Measurements from ENCODE around the gene TBC1D22B. TPM values are rescaled to one million over a fixed set of nuclear protein-coding genes. Genes with fewer than 3 reads are reported as not detected.
A peak's percentile ranks its signal among the peaks of the same experiment; 100 is the strongest.

The TBC1D22B gene
- total and polyA plus RNA-seq, 2 donors (not counting 3 experiments of a cell fraction or from before 2014, with no cell fraction given), result 13.1 to 13.6 TPM

GRCh38 chr6:37321516-37322415 lies 64.2 kb downstream of the TBC1D22B start:
- Histone ChIP-seq H3K4me1 (ENCODE audit: control insufficient read depth, extremely low read depth, insufficient read depth, low read length) (peaks cover 15% of the 10 kb centered on the region), H3K79me2 (ENCODE audit: control insufficient read depth, insufficient read depth, low read length) (no peaks in the 10 kb centered on the region), H3K36me3 (ENCODE audit: control insufficient read depth in 2 of 2, extremely low read depth in 1 of 2, insufficient read depth in 2 of 2, low read length in 2 of 2) (peaks cover 0 to 20% of the 10 kb centered on the region in 2 experiments), H3K9me1 (replicated peaks; ENCODE audit: control insufficient read depth, extremely low read depth, insufficient read depth, low read length) (no peaks in the 10 kb centered on the region), H3K4me2 (ENCODE audit: insufficient read depth, low read length) (no peak overlapping the region), H3K27me3 (ENCODE audit: control insufficient read depth in 2 of 2, insufficient read depth in 2 of 2, low read length in 2 of 2) (no peaks in the 10 kb centered on the region), H4K20me1 (replicated peaks; ENCODE audit: control insufficient read depth, extremely low read depth, insufficient read depth, low read length) (no peaks in the 10 kb centered on the region), H3K9me3 (replicated peaks; ENCODE audit: control insufficient read depth, insufficient read depth, low read length) (no peaks in the 10 kb centered on the region), H2AFZ (ENCODE audit: low read depth, low read length) (no peak overlapping the region), H3K9ac (replicated peaks; ENCODE audit: extremely low read depth, insufficient read depth, low read length) (no peak overlapping the region), H3K27ac (ENCODE audit: insufficient read depth, low read depth, low read length) (no peak overlapping the region), H3K4me3 (replicated peaks in 1 of 3; ENCODE audit: insufficient read depth in 1 of 3, low read depth in 1 of 3, low read length in 3 of 3) (no peak overlapping the region)
- no peak for TF ChIP-seq MAX (IDR thresholded peaks at IDR 0.05; ENCODE audit: insufficient read depth, insufficient read length)
- TF ChIP-seq MYC (IDR thresholded peaks at IDR 0.05; ENCODE audit: low read depth, low read length), result no peak
- no peak for TF ChIP-seq GATA2 (IDR thresholded peaks at IDR 0.05; ENCODE audit: insufficient read depth, insufficient read length, low read depth, low read length)
- no peak for DNase-seq (ENCODE audit: low read depth, low spot score)
- FAIRE-seq, result no peak
- ChIA-PET POLR2A (no interaction called here), CTCF (interaction anchor here (1.1 to 1.7 kb wide), 2 partner anchors 10 to 304 kb away, joined by 3 read pairs; no protein-coding TSS in a partner anchor)
- intact Hi-C loops (cut with micrococcal nuclease) (no loop called here), dilution Hi-C loops (cut with MboI; ENCODE audit: extremely low pct_ligation_motif_present, low sequenced_read_pairs) (no loop called here)
- BruUV-seq (replicated peaks), result no TSS peak

- Histone ChIP-seq H3K27ac (ENCODE audit: insufficient read depth, low read depth, low read length) (peak overlapping the region; percentile 24), H3K9me3 (replicated peaks; ENCODE audit: control insufficient read depth, insufficient read depth, low read length) (no peaks in the 10 kb centered on the region), H3K9ac (replicated peaks; ENCODE audit: extremely low read depth, insufficient read depth, low read length) (no peak overlapping the region), H3K9me1 (replicated peaks; ENCODE audit: control insufficient read depth, extremely low read depth, insufficient read depth, low read length) (no peaks in the 10 kb centered on the region), H3K4me2 (ENCODE audit: insufficient read depth, low read length) (peak overlapping the region; percentile 20), H2AFZ (ENCODE audit: low read depth, low read length) (no peak overlapping the region), H3K79me2 (ENCODE audit: control insufficient read depth, insufficient read depth, low read length) (no peaks in the 10 kb centered on the region), H3K4me3 (replicated peaks in 1 of 3; ENCODE audit: insufficient read depth in 1 of 3, low read depth in 1 of 3, low read length in 3 of 3) (no peak overlapping the region), H4K20me1 (replicated peaks; ENCODE audit: control insufficient read depth, extremely low read depth, insufficient read depth, low read length) (no peaks in the 10 kb centered on the region), H3K4me1 (ENCODE audit: control insufficient read depth, extremely low read depth, insufficient read depth, low read length) (peaks cover 15% of the 10 kb centered on the region), H3K36me3 (ENCODE audit: control insufficient read depth in 2 of 2, extremely low read depth in 1 of 2, insufficient read depth in 2 of 2, low read length in 2 of 2) (peaks cover 0 to 7% of the 10 kb centered on the region in 2 experiments), H3K27me3 (ENCODE audit: control insufficient read depth in 2 of 2, insufficient read depth in 2 of 2, low read length in 2 of 2) (no peaks in the 10 kb centered on the region)
- TF ChIP-seq FOS (IDR thresholded peaks at IDR 0.05; ENCODE audit: borderline replicate concordance, insufficient read depth, low read length) (no peak), POLR2AphosphoS5 (IDR thresholded peaks at IDR 0.05; ENCODE audit: insufficient read depth, low read depth, low read length) (no peak), EZH2 (IDR thresholded peaks at IDR 0.05; ENCODE audit: borderline replicate concordance, low read depth, low read length, severe bottlenecking) (no peak)
- FAIRE-seq (no peak), DNase-seq (ENCODE audit: low read depth, low spot score) (peak; percentile 91)
- intact Hi-C loops (cut with micrococcal nuclease), result no loop called here
- dilution Hi-C loops (cut with MboI; ENCODE audit: extremely low pct_ligation_motif_present, low sequenced_read_pairs), result no loop called here
- CTCF ChIA-PET, result interaction anchor here (0.6 to 3.9 kb wide), 6 partner anchors 9 to 369 kb away, joined by 3 to 41 read pairs (median 5); no protein-coding TSS in a partner anchor
- BruUV-seq (replicated peaks), result no TSS peak
- POLR2A ChIA-PET, result no interaction called here
Observed at GRCh38 chr6:37323580-37323979, 66.0 kb downstream of the TBC1D22B start.

Data from endothelial cell of umbilical vein (primary cell).